ENCODE results near the gene GAB4. TPM values are rescaled to one million over a fixed set of nuclear protein-coding genes. Genes with fewer than 3 reads are reported as not detected.
"Not testable (repeated sequence)": the region's sequence is repeated elsewhere in the genome, so short reads cannot be mapped to it uniquely, and the experiment has no call there.

The GAB4 gene
- total and polyA plus RNA-seq, 10 of the 15 experiments (the other 5 are each of a cell fraction or from before 2014, with no cell fraction given): not detected

GRCh38 chr22:17014101-17014440 is 6.0 kb upstream of the GAB4 start:
- BruUV-seq (replicated peaks); FAIRE-seq; H3K4me1 ChIP-seq (ENCODE audit: control insufficient read depth, insufficient read depth, low read length); H3K36me3 ChIP-seq (ENCODE audit: control insufficient read depth in 2 of 2, insufficient read depth in 2 of 2, low read length in 1 of 2); RAD21 ChIA-PET (ENCODE audit: unreplicated experiment); H3K27me3 ChIP-seq (replicated peaks in 1 of 2; ENCODE audit: control insufficient read depth in 2 of 2, insufficient read depth in 2 of 2, low read length in 1 of 2); CTCF ChIA-PET; POLR2A ChIA-PET; H3K9ac ChIP-seq (ENCODE audit: control insufficient read depth, insufficient read depth, low read length); H3K9me3 ChIP-seq (replicated peaks; ENCODE audit: control insufficient read depth, insufficient read depth, low read length); in situ Hi-C loops (cut with MboI); intact Hi-C loops (cut with micrococcal nuclease; ENCODE audit: unreplicated experiment); H4K20me1 ChIP-seq (ENCODE audit: control insufficient read depth, insufficient read depth); H3K27ac ChIP-seq (ENCODE audit: control insufficient read depth, insufficient read depth); SMC1A ChIA-PET (ENCODE audit: uncharacterized antibody, unreplicated experiment); H2AFZ ChIP-seq (ENCODE audit: control insufficient read depth, low read depth, low read length); H3K4me3 ChIP-seq; H3K79me2 ChIP-seq (ENCODE audit: control insufficient read depth, insufficient read depth, low read length); H3K4me2 ChIP-seq (ENCODE audit: control insufficient read depth, insufficient read depth); DNase-seq (ENCODE audit: low read depth, low spot score): not testable (repeated sequence)
- peak; percentile 21; the same call in 2 of the 3 replicates for ATAC-seq
- WGBS (ENCODE audit: insufficient coverage, insufficient replicate concordance, low lambda C conversion rate, missing lambda C conversion rate): 9% methylated on average over 3 of the region's 3 CpGs

- Histone ChIP-seq H3K79me2 (ENCODE audit: control insufficient read depth, insufficient read depth, low read length) (no peaks in the 10 kb centered on the region), H3K36me3 (ENCODE audit: control insufficient read depth in 2 of 2, insufficient read depth in 2 of 2, low read length in 1 of 2) (no peaks in the 10 kb centered on the region), H3K27ac (ENCODE audit: control insufficient read depth, insufficient read depth) (no peak overlapping the region), H3K27me3 (replicated peaks in 1 of 2; ENCODE audit: control insufficient read depth in 2 of 2, insufficient read depth in 2 of 2, low read length in 1 of 2) (no peaks in the 10 kb centered on the region; a peak in 1 of 4 replicates), H3K4me2 (ENCODE audit: control insufficient read depth, insufficient read depth) (no peak overlapping the region), H4K20me1 (ENCODE audit: control insufficient read depth, insufficient read depth) (no peaks in the 10 kb centered on the region), H3K9ac (ENCODE audit: control insufficient read depth, insufficient read depth, low read length) (no peak overlapping the region), H3K4me1 (ENCODE audit: control insufficient read depth, insufficient read depth, low read length) (no peaks in the 10 kb centered on the region; the same call in 1 of the 2 replicates), H2AFZ (ENCODE audit: control insufficient read depth, low read depth, low read length) (no peak overlapping the region), H3K4me3 (no peak overlapping the region), H3K9me3 (replicated peaks; ENCODE audit: control insufficient read depth, insufficient read depth, low read length) (no peaks in the 10 kb centered on the region)
- RAD21 ChIA-PET (ENCODE audit: unreplicated experiment): no interaction called here
- in situ Hi-C loops (cut with MboI) (no loop called here), intact Hi-C loops (cut with micrococcal nuclease; ENCODE audit: unreplicated experiment) (no loop called here)
- no TSS peak for BruUV-seq (replicated peaks)
- 92% methylated on average over 2 of the region's 2 CpGs for WGBS (ENCODE audit: insufficient coverage, insufficient replicate concordance, low lambda C conversion rate, missing lambda C conversion rate)
- FAIRE-seq (no peak), ATAC-seq (peak; percentile 72), DNase-seq (ENCODE audit: low read depth, low spot score) (no peak)
- CTCF ChIA-PET: no interaction called here
- SMC1A ChIA-PET (ENCODE audit: uncharacterized antibody, unreplicated experiment): interaction anchor here (0.7 kb wide), 1 partner anchor 81 kb away, joined by 3 read pairs; no protein-coding TSS in a partner anchor
- POLR2A ChIA-PET: no interaction called here
- TF ChIP-seq EZH2 (IDR thresholded peaks at IDR 0.05; ENCODE audit: borderline replicate concordance, control insufficient read depth, low read depth, low read length) (no peak), NRF1 (conservative IDR thresholded peaks at IDR 0.05; ENCODE audit: low read depth, low read length) (no peak), HCFC1 (IDR thresholded peaks at IDR 0.05; ENCODE audit: low read length) (no peak), USF1 (IDR thresholded peaks at IDR 0.05; ENCODE audit: borderline replicate concordance, extremely low read length, insufficient read depth, low read depth, low read length) (no peak), IRF4 (IDR thresholded peaks at IDR 0.05; ENCODE audit: low read depth, low read length) (no peak), ZNF622 (IDR thresholded peaks at IDR 0.05) (no peak), BCL3 (IDR thresholded peaks at IDR 0.05; ENCODE audit: borderline replicate concordance, insufficient read depth, low read depth, low read length, poor library complexity, severe bottlenecking) (no peak)
- TF ChIP-seq, protein P1, sequence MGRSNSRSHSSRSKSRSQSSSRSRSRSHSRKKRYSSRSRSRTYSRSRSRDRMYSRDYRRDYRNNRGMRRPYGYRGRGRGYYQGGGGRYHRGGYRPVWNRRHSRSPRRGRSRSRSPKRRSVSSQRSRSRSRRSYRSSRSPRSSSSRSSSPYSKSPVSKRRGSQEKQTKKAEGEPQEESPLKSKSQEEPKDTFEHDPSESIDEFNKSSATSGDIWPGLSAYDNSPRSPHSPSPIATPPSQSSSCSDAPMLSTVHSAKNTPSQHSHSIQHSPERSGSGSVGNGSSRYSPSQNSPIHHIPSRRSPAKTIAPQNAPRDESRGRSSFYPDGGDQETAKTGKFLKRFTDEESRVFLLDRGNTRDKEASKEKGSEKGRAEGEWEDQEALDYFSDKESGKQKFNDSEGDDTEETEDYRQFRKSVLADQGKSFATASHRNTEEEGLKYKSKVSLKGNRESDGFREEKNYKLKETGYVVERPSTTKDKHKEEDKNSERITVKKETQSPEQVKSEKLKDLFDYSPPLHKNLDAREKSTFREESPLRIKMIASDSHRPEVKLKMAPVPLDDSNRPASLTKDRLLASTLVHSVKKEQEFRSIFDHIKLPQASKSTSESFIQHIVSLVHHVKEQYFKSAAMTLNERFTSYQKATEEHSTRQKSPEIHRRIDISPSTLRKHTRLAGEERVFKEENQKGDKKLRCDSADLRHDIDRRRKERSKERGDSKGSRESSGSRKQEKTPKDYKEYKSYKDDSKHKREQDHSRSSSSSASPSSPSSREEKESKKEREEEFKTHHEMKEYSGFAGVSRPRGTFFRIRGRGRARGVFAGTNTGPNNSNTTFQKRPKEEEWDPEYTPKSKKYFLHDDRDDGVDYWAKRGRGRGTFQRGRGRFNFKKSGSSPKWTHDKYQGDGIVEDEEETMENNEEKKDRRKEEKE (IDR thresholded peaks at IDR 0.05): no peak
Measured at GRCh38 chr22:17013396-17014100, 5.5 kb upstream of the GAB4 start.
